K562 (cell line): Measurements from ENCODE around the gene CYP4V2. TPM values are rescaled to one million over a fixed set of nuclear protein-coding genes. Genes with fewer than 3 reads are reported as not detected.

Experiments
- ATAC-seq: fragments of 200-7000 bp; cut with Tn5 transposase; 3 replicates; pipeline ENCODE4 v1.9.1; 2020; ENCODE audit warnings: moderate library complexity
- BruUV-seq: library from RNA; stranded (reverse); fragments of 400-500 nt; replicated peaks from 2 replicates; lab custom pipeline; 2021; lab: Mats Ljungman, UMichigan
- CTCF ChIA-PET: fragments of 300-600 bp; formaldehyde crosslinking; extraction: SDS; loops from one replicate; lab custom pipeline; 2021; ENCODE audit warnings: low intra/inter-chr PET ratio; lab: Yijun Ruan, JAX
- POLR2A ChIA-PET: fragments of 300-600, 350-650 bp; sonication (Branson Sonifier 250); formaldehyde crosslinking; extraction: SDS; loops from one replicate; lab custom pipeline; 2021; ENCODE audit warnings: antibody characterized with exemption, inconsistent platforms; lab: Yijun Ruan, JAX
- DNase-seq, 4 experiments: peaks; one replicate each; pipeline versions ENCODE4 v3.0.0 to v3.0.0-alpha.2; 2011 to 2018; ENCODE audit warnings: low spot score in 3 of 4, mixed read lengths in 3 of 4; ENCODE audit errors: extremely low read depth in 1 of 4
- FAIRE-seq: peaks from 2 replicates; lab custom pipeline; 2011; peaks lifted over from hg19 to GRCh38; lab: Jason Lieb, UNC
- H2AFZ ChIP-seq: 2 replicates; pipeline ENCODE4 v1.6.0; 2011; ENCODE audit warnings: low read depth, low read length, control low read depth, inconsistent platforms
- H3K27ac ChIP-seq: fragments of 200-600 bp; 3 replicates; pipeline ENCODE4 v1.8.0; 2011; ENCODE audit warnings: low read depth, mild to moderate bottlenecking, control low read depth, inconsistent platforms, low read length, moderate library complexity, mixed read lengths; ENCODE audit errors: extremely low read depth
- H3K27me3 ChIP-seq, 2 experiments: fragments of 300-600 bp in 1 of 2; 2 replicates in 1 of 2; 3 replicates in 1 of 2; pipeline versions ENCODE4 v1.6.0 to v1.8.0; 2011; ENCODE audit warnings: inconsistent platforms in 2 of 2, low read length in 2 of 2, mild to moderate bottlenecking in 1 of 2, mixed read lengths in 1 of 2, moderate library complexity in 1 of 2; ENCODE audit not compliant: control insufficient read depth in 2 of 2, insufficient read depth in 2 of 2
- H3K36me3 ChIP-seq: fragments of 300-600 bp; 3 replicates; pipeline ENCODE4 v1.8.0; 2011; ENCODE audit warnings: mild to moderate bottlenecking, low read length, inconsistent platforms; ENCODE audit not compliant: control insufficient read depth, insufficient read depth
- H3K4me1 ChIP-seq, 2 experiments: fragments of 200-600 bp in 1 of 2; replicated peaks in 1 of 2; 2 replicates in 1 of 2; 3 replicates in 1 of 2; pipeline versions ENCODE4 v1.5.1 to v1.8.0; 2011; ENCODE audit warnings: inconsistent platforms in 2 of 2, low read length in 2 of 2, mild to moderate bottlenecking in 1 of 2, mixed read lengths in 1 of 2, moderate library complexity in 1 of 2; ENCODE audit not compliant: control insufficient read depth in 2 of 2, insufficient read depth in 2 of 2
- H3K4me2 ChIP-seq: 2 replicates; pipeline ENCODE4 v1.6.1; 2011; ENCODE audit warnings: low read length, control low read depth, inconsistent platforms, mixed read lengths; ENCODE audit not compliant: insufficient read depth
- H3K4me3 ChIP-seq: fragments of 200-600 bp; sonication (generic), shearing (Covaris generic); 2 replicates; pipeline ENCODE4 v1.5.1; 2016; ENCODE audit warnings: control low read depth, inconsistent platforms
- H3K79me2 ChIP-seq: fragments of 200-600 bp; 3 replicates; pipeline ENCODE4 v1.8.0; 2011; ENCODE audit warnings: low read length, inconsistent platforms; ENCODE audit not compliant: control insufficient read depth, insufficient read depth
- H3K9ac ChIP-seq, 2 experiments: 2 replicates each; pipeline versions ENCODE4 v1.6.0 to v1.6.1; 2011; ENCODE audit warnings: low read depth in 2 of 2, low read length in 2 of 2, control low read depth in 1 of 2, inconsistent platforms in 1 of 2, mild to moderate bottlenecking in 1 of 2, mixed read lengths in 1 of 2; ENCODE audit not compliant: insufficient read depth in 1 of 2
- H3K9me1 ChIP-seq: one replicate; pipeline ENCODE4 v1.6.0; 2011; ENCODE audit warnings: inconsistent platforms, mild to moderate bottlenecking, low read length, moderate library complexity; ENCODE audit not compliant: control insufficient read depth, insufficient read depth
- H3K9me3 ChIP-seq: replicated peaks from 2 replicates; pipeline ENCODE4 v1.5.1; 2011; ENCODE audit warnings: low read depth, low read length, inconsistent platforms; ENCODE audit not compliant: control insufficient read depth, insufficient read depth
- H4K20me1 ChIP-seq: replicated peaks from 2 replicates; pipeline ENCODE4 v1.6.1; 2011; ENCODE audit warnings: low read length, inconsistent platforms, mixed read lengths; ENCODE audit not compliant: control insufficient read depth, insufficient read depth
- BRF1 ChIP-seq: IDR thresholded peaks from 3 replicates; pipeline ENCODE4 v1.6.1; 2011; ENCODE audit warnings: borderline replicate concordance, mild to moderate bottlenecking; ENCODE audit not compliant: insufficient read length; ENCODE audit errors: extremely low read depth
- CREBBP ChIP-seq: IDR thresholded peaks from one replicate; pipeline ENCODE4 v1.6.1; 2012; ENCODE audit warnings: low read depth, mild to moderate bottlenecking, control low read depth, inconsistent platforms, low read length
- RFX1 ChIP-seq: fragments of 450-650 bp; IDR thresholded peaks from 2 replicates; pipeline ENCODE4 v1.6.1; 2016; ENCODE audit warnings: mild to moderate bottlenecking, moderate library complexity
- ZBTB7A ChIP-seq: IDR thresholded peaks from 2 replicates; pipeline ENCODE4 v1.6.1; 2011; ENCODE audit warnings: low read depth, mild to moderate bottlenecking, low read length, moderate library complexity, borderline replicate concordance; ENCODE audit not compliant: control insufficient read depth
- WGBS: fragments of 100-300 bp; shearing (Covaris generic); methylation state at CpG from one replicate; pipeline ENCODE4 v1.1.6; 2016; ENCODE audit warnings: low coverage, mixed read lengths; ENCODE audit not compliant: insufficient coverage; ENCODE audit errors: missing lambda C conversion rate; 5-methylcytosine and 5-hydroxymethylcytosine counted together
- in situ Hi-C: fragments of 300-500 bp; cut with MboI; formaldehyde crosslinking; loops from 4 replicates; pipeline ENCODE4 v1.15.0; 2018; ENCODE audit warnings: inconsistent platforms, mixed read lengths
- intact Hi-C: fragments of 100-400 bp; cut with micrococcal nuclease; formaldehyde crosslinking; loops from 2 replicates; pipeline ENCODE4 v1.14.2; 2022
- polyA plus RNA-seq, 8 experiments: library from polyadenylated mRNA; depleted of rRNA in 4 of 8; stranded (reverse) in 5 of 8; unstranded in 3 of 8; fragments of >200 nt; fragmentation: Nextera tagmentation in 2 of 8; fragmentation: Illumina TruSeq in 1 of 8; extraction: Ambion mirVana in 2 of 8; extraction: Trizol in 1 of 8; gene quantifications; 2 replicates each; pipeline versions ENCODE4 v1.2.1 to v1.2.3, GENCODE V29; 2011 to 2014; ENCODE audit warnings: inconsistent platforms in 1 of 8, missing spikeins in 1 of 8
- total RNA-seq, 7 experiments: library from RNA; depleted of rRNA in 6 of 7; stranded (reverse); fragments of >200 nt in 6 of 7; fragmentation: Illumina TruSeq in 2 of 7; extraction: Trizol in 2 of 7; gene quantifications; 2 replicates each; pipeline versions ENCODE4 v1.2.1 to v1.2.3, GENCODE V29; 2011 to 2021; ENCODE audit warnings: low replicate concordance in 1 of 7
- TF ChIP-seq, protein P1 (sequence below), 3 experiments: IDR thresholded peaks in 2 of 3; conservative IDR thresholded peaks in 1 of 3; 2 replicates each; pipeline ENCODE4 v1.5.1; 2011 to 2012; ENCODE audit warnings: low read length in 3 of 3, mild to moderate bottlenecking in 3 of 3, control low read depth in 2 of 3, improper control_type of control experiment in 1 of 3, inconsistent platforms in 1 of 3, low read depth in 1 of 3, mixed read lengths in 1 of 3, moderate library complexity in 1 of 3; ENCODE audit not compliant: insufficient read depth in 2 of 3

CYP4V2 gene
- total and polyA plus RNA-seq, 9 of the 15 experiments (the other 6 are each of a cell fraction or from before 2014, with no cell fraction given), result 1.1 to 8.3 (median 3.9) TPM

DNA sequence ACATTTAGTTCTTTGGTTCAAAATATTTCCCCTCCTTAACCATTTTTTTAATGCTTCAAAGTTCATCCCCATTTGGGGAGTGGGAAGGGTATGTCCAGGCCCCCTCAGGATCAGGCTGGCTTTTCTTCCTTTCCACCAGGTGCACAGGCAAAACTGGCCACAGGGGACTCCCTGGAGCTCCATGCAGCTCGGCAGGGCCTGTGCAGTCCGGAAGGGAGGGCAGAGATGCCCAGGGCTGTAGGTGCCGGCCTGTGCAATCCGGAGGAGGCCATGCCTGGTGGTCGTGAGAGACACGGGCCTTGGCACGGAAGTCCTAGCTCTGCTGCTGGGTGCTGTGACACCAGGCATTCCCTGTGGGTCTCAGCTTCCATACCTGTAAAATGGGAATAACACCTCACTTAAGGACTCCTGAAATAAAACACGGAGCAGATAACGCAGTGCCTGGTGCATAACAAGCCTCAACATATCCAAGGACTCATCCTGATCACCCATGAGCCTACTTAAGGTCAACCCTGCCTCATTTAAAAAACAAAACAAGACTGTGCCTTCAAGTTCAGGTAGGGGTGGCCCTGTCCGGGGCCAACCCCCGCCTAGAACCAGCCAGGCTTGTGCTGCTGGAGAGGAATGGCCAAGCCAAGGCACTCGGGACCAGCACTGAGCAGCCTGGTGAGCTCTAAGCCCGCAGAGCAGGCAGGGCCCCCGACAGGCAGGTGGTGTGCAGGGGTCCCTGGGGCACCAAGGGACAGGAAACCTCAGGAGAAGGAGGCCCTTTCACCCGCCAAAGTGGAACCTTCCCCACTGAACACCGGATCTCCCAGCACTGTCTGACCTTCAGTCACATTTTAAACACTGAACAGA lies 21.2 kb upstream of the CYP4V2 start:
- Histone ChIP-seq H3K79me2 (no peaks in the 10 kb centered on the region), H4K20me1 (no peaks in the 10 kb centered on the region), H3K27ac (no peak overlapping the region), H2AFZ (no peak overlapping the region), H3K9me3 (no peaks in the 10 kb centered on the region), H3K36me3 (no peaks in the 10 kb centered on the region), H3K27me3 (peaks cover 34 to 60% of the 10 kb centered on the region in 2 experiments), H3K9ac (no peak overlapping the region), H3K4me3 (no peak overlapping the region), H3K4me2 (no peak overlapping the region), H3K9me1 (no peaks in the 10 kb centered on the region), H3K4me1 (peaks cover 0 to 2% of the 10 kb centered on the region in 2 experiments; a peak in 2 of 5 replicates)
- ChIA-PET CTCF (no interaction called here), POLR2A (interaction anchor here (0.6 kb wide), 2 partner anchors 912 to 1151 kb away, joined by 3 read pairs; no protein-coding TSS in a partner anchor)
- DNase-seq (peak in 1 of 4 experiments; percentile 16), FAIRE-seq (no peak), ATAC-seq (peak; percentile 88)
- in situ Hi-C loops (no loop called here), intact Hi-C loops (no loop called here)
- no TSS peak for BruUV-seq
- 0% methylated on average over 12 of the region's 16 CpGs for WGBS
- no peak for TF ChIP-seq CREBBP
- no peak for TF ChIP-seq RFX1
- TF ChIP-seq, protein P1, sequence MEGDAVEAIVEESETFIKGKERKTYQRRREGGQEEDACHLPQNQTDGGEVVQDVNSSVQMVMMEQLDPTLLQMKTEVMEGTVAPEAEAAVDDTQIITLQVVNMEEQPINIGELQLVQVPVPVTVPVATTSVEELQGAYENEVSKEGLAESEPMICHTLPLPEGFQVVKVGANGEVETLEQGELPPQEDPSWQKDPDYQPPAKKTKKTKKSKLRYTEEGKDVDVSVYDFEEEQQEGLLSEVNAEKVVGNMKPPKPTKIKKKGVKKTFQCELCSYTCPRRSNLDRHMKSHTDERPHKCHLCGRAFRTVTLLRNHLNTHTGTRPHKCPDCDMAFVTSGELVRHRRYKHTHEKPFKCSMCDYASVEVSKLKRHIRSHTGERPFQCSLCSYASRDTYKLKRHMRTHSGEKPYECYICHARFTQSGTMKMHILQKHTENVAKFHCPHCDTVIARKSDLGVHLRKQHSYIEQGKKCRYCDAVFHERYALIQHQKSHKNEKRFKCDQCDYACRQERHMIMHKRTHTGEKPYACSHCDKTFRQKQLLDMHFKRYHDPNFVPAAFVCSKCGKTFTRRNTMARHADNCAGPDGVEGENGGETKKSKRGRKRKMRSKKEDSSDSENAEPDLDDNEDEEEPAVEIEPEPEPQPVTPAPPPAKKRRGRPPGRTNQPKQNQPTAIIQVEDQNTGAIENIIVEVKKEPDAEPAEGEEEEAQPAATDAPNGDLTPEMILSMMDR (IDR thresholded peaks at IDR 0.05 in 2 of 3, conservative IDR thresholded peaks at IDR 0.05 in 1 of 3; ENCODE audit: insufficient read depth in 2 of 3, low read depth in 1 of 3, low read length in 3 of 3), result peak in 2 of 3 experiments; percentile 8 to 19; a peak in 1 of 6 replicates
- no peak for TF ChIP-seq ZBTB7A
- TF ChIP-seq BRF1, result no peak
